Panc1 (cell line): ENCODE measurements around the gene SSBP3. TPM values are rescaled to one million over a fixed set of nuclear protein-coding genes. Genes with fewer than 3 reads are reported as not detected.

Experiments
- ATAC-seq: fragments of 200-7000 bp; cut with Tn5 transposase; 2 replicates; pipeline ENCODE4 v1.9.1; 2020; ENCODE audit warnings: mild to moderate bottlenecking, moderate library complexity
- BruUV-seq: library from RNA; stranded (reverse); fragments of 400-500 nt; replicated peaks from 2 replicates; lab custom pipeline; 2021; lab: Mats Ljungman, UMichigan
- CTCF ChIA-PET: fragments of 300-600 bp; sonication (Branson Sonifier 250); formaldehyde crosslinking; loops from one replicate; lab custom pipeline; 2022; ENCODE audit warnings: antibody characterized with exemption; lab: Charles Lee
- POLR2A ChIA-PET: fragments of 300-600 bp; sonication (Branson Sonifier 250); formaldehyde crosslinking; loops from one replicate; lab custom pipeline; 2022; ENCODE audit warnings: antibody characterized with exemption; lab: Charles Lee
- DNase-seq: peaks from one replicate; pipeline ENCODE4 v3.0.0-alpha.2; 2010; ENCODE audit warnings: low read depth, low spot score
- H3K27ac ChIP-seq: 2 replicates; pipeline ENCODE4 v1.5.1; 2011; ENCODE audit warnings: mild to moderate bottlenecking, low read length, inconsistent platforms
- H3K27me3 ChIP-seq: fragments of 200-500 bp; sonication (Bioruptor generic); 2 replicates; pipeline ENCODE4 v1.6.0; 2014; ENCODE audit warnings: low read length, inconsistent platforms; ENCODE audit not compliant: control insufficient read depth, insufficient read depth
- H3K36me3 ChIP-seq: fragments of 200-500 bp; sonication (Bioruptor generic); 2 replicates; pipeline ENCODE4 v1.5.1; 2014; ENCODE audit warnings: inconsistent platforms, mild to moderate bottlenecking, low read length, moderate library complexity; ENCODE audit not compliant: control insufficient read depth, insufficient read depth
- H3K4me1 ChIP-seq: 2 replicates; pipeline ENCODE4 v1.5.1; 2011; ENCODE audit warnings: inconsistent platforms, mild to moderate bottlenecking, low read length, moderate library complexity; ENCODE audit not compliant: control insufficient read depth, insufficient read depth
- H3K4me3 ChIP-seq, 2 experiments: 2 replicates each; pipeline ENCODE4 v1.5.1; 2011 to 2012; ENCODE audit warnings: low read depth in 2 of 2, low read length in 2 of 2, mild to moderate bottlenecking in 2 of 2, inconsistent platforms in 1 of 2, moderate library complexity in 1 of 2
- H3K9me3 ChIP-seq: fragments of 200-500 bp; sonication (Bioruptor generic); 2 replicates; pipeline ENCODE4 v1.5.1; 2014; ENCODE audit warnings: low read depth, mild to moderate bottlenecking, inconsistent platforms, low read length, moderate library complexity; ENCODE audit not compliant: control insufficient read depth, insufficient read depth
- CTCF ChIP-seq: fragments of 450-650 bp; IDR thresholded peaks from 2 replicates; pipeline ENCODE4 v1.5.1; 2017; ENCODE audit warnings: mild to moderate bottlenecking
- POLR2AphosphoS5 ChIP-seq: IDR thresholded peaks from 2 replicates; pipeline ENCODE4 v1.6.1; 2012; ENCODE audit warnings: mild to moderate bottlenecking, low read depth, low read length, moderate library complexity
- REST ChIP-seq, 2 experiments: IDR thresholded peaks; 2 replicates each; pipeline ENCODE4 v1.6.1; 2011 to 2012; ENCODE audit warnings: low read depth in 2 of 2, control low read depth in 1 of 2, low read length in 1 of 2, mild to moderate bottlenecking in 1 of 2, moderate library complexity in 1 of 2; ENCODE audit not compliant: insufficient read depth in 1 of 2
- SIN3A ChIP-seq: IDR thresholded peaks from 2 replicates; pipeline ENCODE4 v1.6.1; 2012; ENCODE audit warnings: low read depth, mild to moderate bottlenecking, low read length, moderate library complexity, borderline replicate concordance; ENCODE audit not compliant: insufficient read depth
- TCF7L2 ChIP-seq: IDR thresholded peaks from 2 replicates; pipeline ENCODE4 v1.6.1; 2011; ENCODE audit warnings: mild to moderate bottlenecking, low read depth, low read length, inconsistent platforms
- in situ Hi-C: cut with HindIII; loops from 2 replicates; pipeline ENCODE4 v1.10.0; 2016; ENCODE audit warnings: low sequenced_read_pairs, low pct_unique_long_range_greater_than_20kb
- intact Hi-C: fragments of 100-400 bp; cut with micrococcal nuclease; formaldehyde crosslinking; loops from one replicate; pipeline ENCODE4 v1.10.0; 2022; ENCODE audit not compliant: unreplicated experiment
- total RNA-seq: library from RNA; stranded (reverse); gene quantifications from one replicate; pipeline ENCODE4 v1.2.1, GENCODE V29; 2021; ENCODE audit not compliant: unreplicated experiment

The SSBP3 gene
- total RNA-seq, 1 experiment from 2014 or later = 22.5 TPM

DNA sequence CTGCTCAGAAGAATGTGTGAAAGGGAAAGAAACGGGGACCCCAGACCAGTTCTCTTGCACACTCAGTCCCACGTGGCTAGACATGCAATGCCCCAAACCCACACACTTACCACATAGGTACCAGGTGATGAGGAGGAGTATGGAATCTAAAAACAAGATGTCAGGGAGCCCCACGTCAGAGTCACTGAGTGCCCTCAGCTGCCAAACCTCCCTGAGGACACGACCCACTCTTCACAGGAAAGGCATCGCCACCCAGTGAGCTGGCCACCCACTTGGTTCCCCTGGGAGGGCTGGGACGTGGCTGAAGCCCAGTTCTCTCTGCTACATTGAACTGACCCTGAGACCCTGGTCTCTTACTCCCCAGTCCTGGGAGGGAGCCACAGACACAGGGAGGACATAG is 164.8 kb downstream of the SSBP3 start:
- no peaks in the 10 kb centered on the region for H3K36me3 ChIP-seq
- ATAC-seq = no peak
- no peaks in the 10 kb centered on the region for H3K9me3 ChIP-seq
- no peak for DNase-seq
- TF ChIP-seq REST (IDR thresholded peaks at IDR 0.05; ENCODE audit: insufficient read depth in 1 of 2, low read depth in 2 of 2, low read length in 1 of 2) (no peak), POLR2AphosphoS5 (no peak), TCF7L2 (no peak), CTCF (no peak), SIN3A (no peak)
- in situ Hi-C loops = no loop called here
- no peaks in the 10 kb centered on the region for H3K4me1 ChIP-seq
- ChIA-PET CTCF (no interaction called here), POLR2A (no interaction called here)
- H3K4me3 ChIP-seq = no peak overlapping the region
- intact Hi-C loops = no loop called here
- H3K27me3 ChIP-seq = no peaks in the 10 kb centered on the region
- H3K27ac ChIP-seq = no peak overlapping the region
- no TSS peak for BruUV-seq

- Histone ChIP-seq H3K4me3 (no peak overlapping the region), H3K27me3 (no peaks in the 10 kb centered on the region), H3K4me1 (no peaks in the 10 kb centered on the region), H3K36me3 (no peaks in the 10 kb centered on the region), H3K9me3 (no peaks in the 10 kb centered on the region), H3K27ac (no peak overlapping the region)
- intact Hi-C loops (no loop called here), in situ Hi-C loops (no loop called here)
- TF ChIP-seq SIN3A (no peak), TCF7L2 (no peak), CTCF (no peak), REST (IDR thresholded peaks at IDR 0.05; ENCODE audit: insufficient read depth in 1 of 2, low read depth in 2 of 2, low read length in 1 of 2) (no peak), POLR2AphosphoS5 (no peak)
- ATAC-seq (no peak), DNase-seq (no peak)
- ChIA-PET CTCF (no interaction called here), POLR2A (no interaction called here)
- BruUV-seq = no TSS peak
Measured at GRCh38 chr1:54240741-54241335, 165.4 kb downstream of the SSBP3 start.
